B cell (primary cell): ENCODE results near the gene SLC29A4.
"Not testable (repeated sequence)": the region's sequence is repeated elsewhere in the genome, so short reads cannot be mapped to it uniquely, and the experiment has no call there.

Experiments used
- EZH2 ChIP-seq: IDR thresholded peaks from 2 replicates; pipeline ENCODE4 v1.6.1; 2012; ENCODE audit warnings: borderline replicate concordance, low read depth, mild to moderate bottlenecking, moderate library complexity, low read length; ENCODE audit not compliant: insufficient read depth, poor library complexity, severe bottlenecking
- TF ChIP-seq, protein P1 (sequence below): fragments of 200-600 bp; IDR thresholded peaks from one replicate; pipeline ENCODE4 v1.8.0; 2022; ENCODE audit warnings: antibody characterized with exemption, mild to moderate bottlenecking

DNA sequence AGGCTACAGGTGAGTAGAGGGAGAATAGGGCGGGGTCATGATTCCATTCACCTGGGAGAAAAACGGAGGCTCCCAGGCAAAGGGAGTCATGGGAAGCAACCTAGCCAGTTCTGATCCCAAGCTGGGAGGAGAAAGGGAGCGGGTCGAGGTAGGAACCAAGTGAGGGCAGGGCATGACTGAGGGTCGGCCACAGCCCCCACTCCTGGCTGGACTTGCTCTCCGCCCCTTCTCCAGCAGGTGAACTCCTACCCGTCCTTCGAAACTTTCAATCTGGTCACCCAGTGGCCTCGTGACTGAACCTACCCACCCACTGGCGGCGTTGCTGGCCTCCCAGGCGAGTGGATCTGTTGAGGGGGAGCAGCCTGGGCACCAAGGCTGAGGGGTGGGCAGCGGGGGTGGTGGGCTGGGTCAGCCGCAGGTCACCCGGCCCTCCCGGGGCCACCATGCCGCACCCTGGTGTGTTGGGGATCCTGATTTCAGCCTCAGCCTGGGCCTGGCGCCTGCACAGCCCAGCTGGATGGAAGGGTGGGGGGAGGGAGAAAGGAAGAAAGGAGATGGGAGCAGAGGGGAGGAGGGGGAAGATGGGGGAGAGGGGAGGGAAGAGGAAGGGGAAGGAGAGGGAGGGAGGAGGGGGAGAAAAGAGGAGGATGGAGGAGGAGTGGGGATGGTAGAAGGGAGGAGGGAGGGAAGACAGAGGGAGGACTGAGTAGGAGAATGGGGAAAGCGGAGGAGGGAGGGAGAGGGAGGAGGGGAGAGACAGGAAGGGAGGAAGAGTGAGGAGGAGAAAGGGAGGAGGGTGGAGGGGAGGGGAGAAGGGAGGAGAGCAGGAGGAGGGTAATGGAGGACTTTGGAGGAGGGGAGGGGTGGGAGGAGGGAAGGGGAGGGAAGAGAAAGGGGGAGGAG, 894 bp upstream of the SLC29A4 start:
- TF ChIP-seq, protein P1, sequence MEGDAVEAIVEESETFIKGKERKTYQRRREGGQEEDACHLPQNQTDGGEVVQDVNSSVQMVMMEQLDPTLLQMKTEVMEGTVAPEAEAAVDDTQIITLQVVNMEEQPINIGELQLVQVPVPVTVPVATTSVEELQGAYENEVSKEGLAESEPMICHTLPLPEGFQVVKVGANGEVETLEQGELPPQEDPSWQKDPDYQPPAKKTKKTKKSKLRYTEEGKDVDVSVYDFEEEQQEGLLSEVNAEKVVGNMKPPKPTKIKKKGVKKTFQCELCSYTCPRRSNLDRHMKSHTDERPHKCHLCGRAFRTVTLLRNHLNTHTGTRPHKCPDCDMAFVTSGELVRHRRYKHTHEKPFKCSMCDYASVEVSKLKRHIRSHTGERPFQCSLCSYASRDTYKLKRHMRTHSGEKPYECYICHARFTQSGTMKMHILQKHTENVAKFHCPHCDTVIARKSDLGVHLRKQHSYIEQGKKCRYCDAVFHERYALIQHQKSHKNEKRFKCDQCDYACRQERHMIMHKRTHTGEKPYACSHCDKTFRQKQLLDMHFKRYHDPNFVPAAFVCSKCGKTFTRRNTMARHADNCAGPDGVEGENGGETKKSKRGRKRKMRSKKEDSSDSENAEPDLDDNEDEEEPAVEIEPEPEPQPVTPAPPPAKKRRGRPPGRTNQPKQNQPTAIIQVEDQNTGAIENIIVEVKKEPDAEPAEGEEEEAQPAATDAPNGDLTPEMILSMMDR = not testable (repeated sequence)
- not testable (repeated sequence) for TF ChIP-seq EZH2
